Erythroblast (primary cell): ENCODE data around the gene FAM47E.

ENCODE experiments used
- GATA1 ChIP-seq: IDR thresholded peaks from 2 replicates; pipeline ENCODE4 v1.6.1; 2011; ENCODE audit warnings: low read depth, mild to moderate bottlenecking, control low read depth, low read length, moderate library complexity
- POLR2A ChIP-seq: IDR thresholded peaks from 2 replicates; pipeline ENCODE4 v1.6.1; 2011; ENCODE audit warnings: mild to moderate bottlenecking, low read length

DNA sequence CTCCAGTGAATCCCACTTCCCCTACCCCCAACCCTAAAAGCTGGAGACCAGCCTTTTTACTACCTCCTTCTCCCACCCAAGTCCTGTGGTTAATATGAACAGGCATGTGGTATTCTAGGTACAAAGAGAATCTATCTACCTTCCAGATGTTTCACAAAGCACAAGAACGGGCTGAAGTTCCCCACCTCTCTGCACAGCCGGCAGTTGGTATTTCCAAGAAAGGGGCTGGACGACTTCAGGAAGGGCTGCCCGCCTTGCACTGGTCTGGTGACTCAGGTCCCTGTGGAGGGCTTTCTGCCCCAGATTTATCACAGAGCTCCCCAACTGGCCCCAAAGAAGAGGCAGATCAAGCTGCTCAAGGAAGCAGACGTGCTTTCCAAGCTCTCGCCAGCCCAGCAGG, 4.5 kb downstream of the FAM47E start:
- TF ChIP-seq POLR2A (no peak), GATA1 (no peak)
